Stimulated activated CD8-positive, alpha-beta memory T cell treated with anti-CD3 and anti-CD28 coated beads, Interleukin-7, amount 100 ng/mL, for 48 hours (primary cell): ENCODE data around the gene LGALS12.
"Not testable (repeated sequence)": the region's sequence is repeated elsewhere in the genome, so short reads cannot be mapped to it uniquely, and the experiment has no call there.

Experiments
- DNase-seq, 2 donors: peaks; one replicate each; pipeline ENCODE4 v3.0.0-alpha.2; 2020; ENCODE audit warnings: low read depth in 1 of 2; ENCODE audit errors: extremely low read depth in 1 of 2

LGALS12 gene

DNA sequence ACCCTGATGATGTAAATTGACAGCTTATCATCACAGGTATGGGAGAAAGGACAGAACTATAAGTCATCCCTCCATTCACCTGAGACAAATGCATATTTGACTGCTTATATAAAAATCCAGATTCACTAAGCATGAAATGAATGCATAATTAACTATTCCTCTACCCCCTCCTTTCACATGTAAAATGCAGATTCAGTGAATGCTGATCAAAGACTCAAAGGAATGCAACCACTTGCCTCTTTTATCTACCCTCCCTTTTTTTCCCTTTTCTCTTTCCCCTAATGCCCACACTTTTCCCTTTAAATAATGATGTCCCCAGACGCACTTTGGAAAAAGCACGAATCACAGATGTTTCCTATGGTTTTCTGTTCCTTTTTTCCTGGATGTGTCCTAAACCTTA, 26.2 kb downstream of the LGALS12 start:
- no peak for DNase-seq

- no peak for DNase-seq
Measured at GRCh38 chr11:63532799-63533475, 27.1 kb downstream of the LGALS12 start.

DNA sequence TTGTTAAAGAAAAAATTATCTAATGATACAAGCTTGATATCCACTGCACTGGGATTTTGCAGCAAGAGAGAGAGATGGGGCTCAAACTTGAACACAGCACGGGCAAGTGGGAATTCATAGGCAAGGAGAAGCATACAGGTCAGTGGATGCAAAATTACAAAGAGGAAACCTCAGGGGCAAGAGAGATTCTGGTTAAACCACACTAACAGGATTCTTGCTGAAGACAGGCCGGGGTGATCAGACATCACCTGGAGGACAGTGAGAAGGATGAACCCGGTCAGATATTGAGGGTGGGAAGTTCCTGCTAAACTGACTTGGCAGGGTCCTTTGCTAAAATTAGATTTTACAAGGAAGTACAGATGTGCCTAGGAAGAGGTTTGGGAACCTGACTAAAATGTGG, 28.2 kb downstream of the LGALS12 start:
- DNase-seq, result no peak

- no peak for DNase-seq
Measured at GRCh38 chr11:63534895-63535461, 29.1 kb downstream of the LGALS12 start.

- peak in 1 of 2 donors; percentile 30 for DNase-seq
Measured at GRCh38 chr11:63535734-63536133, 29.9 kb downstream of the LGALS12 start.

GRCh38 chr11:63536669-63537292, 30.9 kb downstream of the LGALS12 start, which contains the start of gene PLAAT4:
TSS of gene PLAAT4 (plus strand) at chr11:63536808. CDS start at chr11:63536869, 61 bp downstream.
- DNase-seq, result no peak

DNA sequence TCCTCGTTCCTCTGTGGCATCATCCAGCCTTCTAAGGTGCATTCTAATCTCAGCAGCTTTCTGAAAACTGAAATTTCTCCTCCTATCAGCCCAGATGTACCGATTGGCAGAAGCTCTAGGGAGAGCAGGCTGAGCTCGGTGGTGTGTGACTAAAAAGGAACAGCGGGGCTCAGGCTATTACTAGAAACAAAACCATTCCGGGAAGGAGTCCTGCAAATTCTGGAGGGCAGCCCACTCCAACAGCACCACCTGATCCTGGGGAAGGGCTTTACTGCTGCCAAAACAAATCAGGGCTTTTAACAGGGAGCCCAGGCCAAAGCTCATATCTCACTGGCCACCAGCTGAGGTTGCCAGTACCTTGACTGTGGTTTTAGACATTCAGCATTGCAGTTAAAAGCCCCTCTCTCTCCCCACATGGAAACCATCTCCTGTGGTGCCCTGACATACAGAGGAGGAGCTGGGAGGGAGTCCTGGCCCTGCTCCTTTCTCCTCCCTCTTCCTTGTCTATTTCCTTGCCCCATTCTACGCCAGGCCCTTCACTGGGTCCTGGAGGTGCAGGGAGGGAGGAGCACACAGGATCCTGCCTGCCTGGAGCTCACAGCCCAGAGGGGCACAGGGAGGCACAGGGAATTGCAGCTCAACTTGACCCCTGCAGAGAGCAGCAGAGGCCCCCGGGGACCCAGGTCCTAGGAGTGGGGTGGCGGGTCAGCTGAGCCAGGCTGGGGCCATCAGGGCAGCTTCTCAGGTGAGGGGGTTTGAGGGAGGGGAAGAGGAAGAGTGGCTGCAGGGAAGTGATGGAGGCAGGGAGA, 31.6 kb downstream of the LGALS12 start:
- DNase-seq, result no peak

GRCh38 chr11:63542506-63542905, 36.6 kb downstream of the LGALS12 start:
- not testable (repeated sequence) for DNase-seq

GRCh38 chr11:63543711-63544110, 37.8 kb downstream of the LGALS12 start:
- no peak for DNase-seq

- DNase-seq, result no peak
Measured at GRCh38 chr11:63547061-63547460, 41.2 kb downstream of the LGALS12 start.

DNA sequence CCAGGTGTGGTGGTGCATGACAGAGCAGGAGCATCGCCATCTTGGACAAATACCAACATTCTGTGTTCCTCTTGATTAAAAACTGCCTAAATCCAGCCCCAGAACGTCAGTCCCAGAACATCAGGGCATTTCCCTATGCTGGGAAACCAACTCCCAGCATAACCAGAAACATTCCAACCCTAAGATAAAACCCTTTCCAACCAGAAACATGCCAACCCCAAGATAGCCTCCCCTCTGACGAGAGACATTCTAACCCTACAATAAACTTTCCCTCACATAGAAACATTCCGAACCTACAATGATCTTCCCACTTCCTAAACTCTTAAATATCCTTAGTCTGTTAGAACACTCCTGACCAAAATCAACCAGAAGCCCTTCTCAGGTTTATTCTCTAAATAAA, 42.3 kb downstream of the LGALS12 start:
- no peak for DNase-seq

DNA sequence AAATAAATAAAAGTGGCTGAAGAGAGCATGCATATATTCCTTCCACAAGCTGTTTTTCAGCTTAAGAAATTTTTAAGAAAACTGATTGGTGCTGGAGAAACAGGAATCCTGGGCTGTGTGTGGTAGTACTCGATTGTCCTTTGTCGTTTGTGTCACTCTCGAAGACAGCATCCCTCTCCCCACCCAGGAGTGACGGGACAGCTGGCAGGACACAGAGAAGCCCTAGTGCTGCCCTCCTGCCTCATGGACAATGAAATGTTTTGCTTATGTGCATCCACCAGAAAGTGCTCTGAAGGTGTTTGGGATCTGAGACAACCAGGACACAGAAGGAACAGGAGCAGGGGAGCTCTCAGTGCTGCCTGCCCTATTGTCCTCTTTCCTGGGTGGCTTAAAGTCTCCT, 43.5 kb downstream of the LGALS12 start:
- no peak for DNase-seq

DNA sequence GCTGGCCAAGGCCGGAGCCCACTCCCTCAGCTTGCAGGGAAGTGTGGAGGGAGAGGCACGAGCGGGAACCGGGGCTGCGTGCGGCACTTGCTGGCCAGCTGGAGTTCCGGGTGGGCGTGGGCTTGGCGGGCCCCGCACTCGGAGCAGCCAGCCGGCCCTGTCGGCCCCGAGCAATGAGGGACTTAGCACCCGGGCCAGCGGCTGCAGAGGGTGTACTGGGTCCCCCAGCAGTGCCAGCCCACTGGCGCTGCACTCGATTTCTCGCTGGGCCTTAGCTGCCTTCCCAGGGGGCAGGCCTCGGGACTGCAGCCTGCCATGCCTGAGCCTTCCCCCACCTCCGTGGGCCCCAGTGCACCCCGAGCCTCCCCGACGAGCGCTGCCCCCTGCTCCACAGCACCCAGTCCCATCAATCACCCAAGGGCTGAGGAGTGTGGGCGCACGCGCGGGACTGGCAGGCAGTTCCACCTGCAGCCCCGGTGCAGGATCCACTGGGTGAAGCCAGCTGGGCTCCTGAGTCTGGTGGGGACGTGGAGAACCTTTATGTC, 44.3 kb downstream of the LGALS12 start:
- DNase-seq, result not testable (repeated sequence)

- DNase-seq, result peak in 1 of 2 donors; percentile 28
Measured at GRCh38 chr11:63551091-63551888, 45.4 kb downstream of the LGALS12 start.

GRCh38 chr11:63551889-63552266, 46.0 kb downstream of the LGALS12 start:
- peak in 1 of 2 donors; percentile 29 for DNase-seq

DNA sequence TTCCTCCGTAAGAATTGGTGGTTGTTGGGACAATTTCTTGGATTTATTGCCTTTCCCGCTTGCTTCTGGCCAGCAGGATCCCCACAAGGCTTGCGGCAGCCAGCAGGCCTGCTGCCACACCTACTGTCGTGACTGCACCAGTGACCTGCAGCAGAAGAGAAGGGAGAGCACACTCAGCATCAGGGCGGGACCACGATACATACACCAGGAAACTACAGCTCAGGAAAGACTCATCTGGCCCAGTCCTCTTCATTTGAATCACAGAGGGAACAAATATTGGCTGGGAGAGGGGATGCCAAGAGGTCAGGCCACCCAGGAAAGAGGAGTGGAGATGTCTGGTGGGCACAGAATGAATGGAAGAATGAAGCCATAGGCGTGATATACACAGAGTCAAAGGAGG, 47.0 kb downstream of the LGALS12 start:
- DNase-seq, result no peak

GRCh38 chr11:63553759-63554158, 47.9 kb downstream of the LGALS12 start:
- DNase-seq, result peak in 1 of 2 donors; percentile 63

- no peak for DNase-seq
Measured at GRCh38 chr11:63554877-63555223, 49.0 kb downstream of the LGALS12 start.

- no peak for DNase-seq
Measured at GRCh38 chr11:63556404-63557013, 50.6 kb downstream of the LGALS12 start.

GRCh38 chr11:63557570-63557969, 51.7 kb downstream of the LGALS12 start:
- no peak for DNase-seq
